DOHH2 (cell line): ENCODE data around the gene DNAH2.

ENCODE experiments used
- H3F3A ChIP-seq: fragments of 200-600 bp; sonication (generic), shearing (Covaris generic); 2 replicates; pipeline ENCODE4 v1.6.0; 2016; ENCODE audit warnings: antibody characterized with exemption, mild to moderate bottlenecking; ENCODE audit not compliant: control insufficient read depth, insufficient read depth
- H3K27ac ChIP-seq: fragments of 200-600 bp; sonication (generic); 2 replicates; pipeline ENCODE4 v1.5.1; 2014; ENCODE audit warnings: low read depth, mild to moderate bottlenecking, low read length, moderate library complexity
- H3K27me3 ChIP-seq: fragments of 200-600 bp; sonication (generic); 2 replicates; pipeline ENCODE4 v1.6.1; 2014; ENCODE audit warnings: mild to moderate bottlenecking, low read length, mixed read lengths; ENCODE audit not compliant: control insufficient read depth
- H3K36me3 ChIP-seq: fragments of 200-600 bp; sonication (generic); 2 replicates; pipeline ENCODE4 v1.6.1; 2014; ENCODE audit warnings: mild to moderate bottlenecking, low read length, moderate library complexity, mixed read lengths; ENCODE audit not compliant: control insufficient read depth
- H3K4me1 ChIP-seq: fragments of 200-600 bp; sonication (generic); 2 replicates; pipeline ENCODE4 v1.6.1; 2014; ENCODE audit warnings: mild to moderate bottlenecking, low read length, mixed read lengths; ENCODE audit not compliant: control insufficient read depth
- H3K4me2 ChIP-seq: fragments of 200-600 bp; sonication (generic); 2 replicates; pipeline ENCODE4 v1.6.0; 2014; ENCODE audit warnings: mild to moderate bottlenecking, low read length, moderate library complexity
- H3K4me3 ChIP-seq: fragments of 200-600 bp; sonication (generic); 2 replicates; pipeline ENCODE4 v1.5.1; 2014; ENCODE audit warnings: mild to moderate bottlenecking, low read length, mixed read lengths
- H3K79me2 ChIP-seq: fragments of 200-600 bp; sonication (generic); 2 replicates; pipeline ENCODE4 v1.6.1; 2014; ENCODE audit warnings: mild to moderate bottlenecking, low read length, mixed read lengths; ENCODE audit not compliant: control insufficient read depth
- H3K9me2 ChIP-seq: fragments of 200-600 bp; sonication (generic); replicated peaks from 2 replicates; pipeline ENCODE4 v1.6.1; 2014; ENCODE audit warnings: mild to moderate bottlenecking, low read length, mixed read lengths; ENCODE audit not compliant: control insufficient read depth
- H3K9me3 ChIP-seq: fragments of 200-600 bp; sonication (generic); 2 replicates; pipeline ENCODE4 v1.6.1; 2014; ENCODE audit warnings: antibody characterized with exemption, low read length, mixed read lengths; ENCODE audit not compliant: control insufficient read depth, insufficient read depth
- H4K20me1 ChIP-seq: fragments of 200-600 bp; sonication (generic); 2 replicates; pipeline ENCODE4 v1.6.0; 2014; ENCODE audit warnings: low read depth, mild to moderate bottlenecking, antibody characterized with exemption, low read length, moderate library complexity; ENCODE audit not compliant: control insufficient read depth, insufficient read depth
- CTCF ChIP-seq: fragments of 200-600 bp; sonication (generic); IDR thresholded peaks from one replicate; pipeline ENCODE4 v1.5.1; 2014; ENCODE audit warnings: antibody characterized with exemption, mild to moderate bottlenecking, low read depth, low read length; ENCODE audit not compliant: poor library complexity, severe bottlenecking
- EZH2phosphoT487 ChIP-seq: fragments of 200-600 bp; sonication (generic); IDR thresholded peaks from 2 replicates; pipeline ENCODE4 v1.6.1; 2017; ENCODE audit warnings: borderline replicate concordance, mild to moderate bottlenecking, antibody characterized with exemption, low read length, moderate library complexity, mixed read lengths

DNAH2 gene

DNA sequence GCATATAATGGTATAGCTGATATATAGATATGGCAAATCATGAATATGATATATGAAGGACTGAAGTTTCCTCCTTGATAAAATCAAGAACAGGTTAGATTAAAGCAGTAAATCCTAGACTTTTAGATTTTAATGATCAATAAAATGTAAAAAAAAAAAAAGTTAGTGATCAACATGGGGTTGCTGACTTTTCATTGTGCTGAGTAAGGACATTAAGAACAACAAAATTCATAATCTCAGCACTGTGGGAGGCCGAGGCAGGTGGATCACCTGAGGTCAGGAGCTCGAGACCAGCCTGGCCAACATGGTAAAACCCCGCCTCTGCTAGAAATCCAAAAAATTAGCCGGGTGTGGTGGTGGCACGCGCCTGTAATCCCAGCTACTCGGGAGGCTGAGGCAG lies 160.7 kb downstream of the DNAH2 start:
- H3K27ac ChIP-seq: no peak overlapping the region
- TF ChIP-seq EZH2phosphoT487 (no peak), CTCF (no peak)

DNA sequence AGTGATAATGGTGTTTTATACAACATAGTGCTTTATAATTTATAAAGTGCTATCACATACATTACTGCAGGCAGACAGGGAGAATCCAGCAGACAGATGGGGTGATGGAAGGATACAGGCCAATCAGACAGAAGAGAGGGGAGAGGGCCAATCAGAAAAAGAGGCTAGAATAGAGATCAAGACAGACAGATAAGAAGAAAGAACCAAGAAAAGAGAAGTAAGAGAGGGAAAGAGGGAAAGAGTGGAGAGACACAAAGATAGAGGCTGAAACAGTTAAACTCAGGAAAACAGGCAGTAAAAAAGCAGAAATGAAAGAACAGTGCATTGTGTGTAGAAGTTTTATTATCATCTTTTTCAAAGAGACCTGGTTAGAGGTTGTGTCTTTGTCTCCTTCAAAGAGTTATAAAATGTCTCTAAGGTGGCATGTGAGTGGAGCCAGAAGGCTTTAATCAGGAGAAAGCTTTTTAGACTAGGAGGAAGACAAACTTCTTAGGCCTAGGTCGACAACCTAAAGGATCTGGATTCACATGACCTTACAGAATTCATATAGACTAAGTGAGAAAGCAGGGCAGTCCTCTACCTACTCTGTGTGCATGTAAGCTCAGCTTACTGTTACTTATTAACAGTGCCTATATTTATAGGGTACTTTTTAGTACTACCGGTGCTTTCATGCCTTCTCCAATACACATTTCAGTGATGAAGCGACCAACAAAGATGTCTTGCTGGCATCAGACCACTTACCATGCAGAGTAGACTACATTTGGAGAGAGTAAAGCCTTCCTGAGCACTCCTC lies 162.7 kb downstream of the DNAH2 start:
- H3K36me3 ChIP-seq: peaks cover 69% of the 10 kb centered on the region
- peak overlapping the region; percentile 96 for H3K4me2 ChIP-seq
- peak overlapping the region; percentile 87 for H3K27ac ChIP-seq
- peak overlapping the region; percentile 75 for H3K4me3 ChIP-seq
- H3K4me1 ChIP-seq: peaks cover 58% of the 10 kb centered on the region
- H3K9me2 ChIP-seq: no peaks in the 10 kb centered on the region
- peaks cover 40% of the 10 kb centered on the region for H3F3A ChIP-seq
- TF ChIP-seq CTCF (no peak), EZH2phosphoT487 (no peak)
- peaks cover 40% of the 10 kb centered on the region for H3K79me2 ChIP-seq
- no peaks in the 10 kb centered on the region for H3K9me3 ChIP-seq
- no peaks in the 10 kb centered on the region for H4K20me1 ChIP-seq
- no peaks in the 10 kb centered on the region for H3K27me3 ChIP-seq

More for the DNA sequence above, 160.7 kb downstream of the DNAH2 start:
- H3F3A ChIP-seq: peaks cover 32% of the 10 kb centered on the region
- H3K9me2 ChIP-seq: no peaks in the 10 kb centered on the region
- peaks cover 30% of the 10 kb centered on the region for H3K79me2 ChIP-seq
- no peaks in the 10 kb centered on the region for H4K20me1 ChIP-seq
- H3K9me3 ChIP-seq: no peaks in the 10 kb centered on the region
- peaks cover 82% of the 10 kb centered on the region for H3K36me3 ChIP-seq
- no peak overlapping the region for H3K4me2 ChIP-seq
- peaks cover 49% of the 10 kb centered on the region for H3K4me1 ChIP-seq
- no peak overlapping the region for H3K4me3 ChIP-seq
- H3K27me3 ChIP-seq: no peaks in the 10 kb centered on the region

DNA sequence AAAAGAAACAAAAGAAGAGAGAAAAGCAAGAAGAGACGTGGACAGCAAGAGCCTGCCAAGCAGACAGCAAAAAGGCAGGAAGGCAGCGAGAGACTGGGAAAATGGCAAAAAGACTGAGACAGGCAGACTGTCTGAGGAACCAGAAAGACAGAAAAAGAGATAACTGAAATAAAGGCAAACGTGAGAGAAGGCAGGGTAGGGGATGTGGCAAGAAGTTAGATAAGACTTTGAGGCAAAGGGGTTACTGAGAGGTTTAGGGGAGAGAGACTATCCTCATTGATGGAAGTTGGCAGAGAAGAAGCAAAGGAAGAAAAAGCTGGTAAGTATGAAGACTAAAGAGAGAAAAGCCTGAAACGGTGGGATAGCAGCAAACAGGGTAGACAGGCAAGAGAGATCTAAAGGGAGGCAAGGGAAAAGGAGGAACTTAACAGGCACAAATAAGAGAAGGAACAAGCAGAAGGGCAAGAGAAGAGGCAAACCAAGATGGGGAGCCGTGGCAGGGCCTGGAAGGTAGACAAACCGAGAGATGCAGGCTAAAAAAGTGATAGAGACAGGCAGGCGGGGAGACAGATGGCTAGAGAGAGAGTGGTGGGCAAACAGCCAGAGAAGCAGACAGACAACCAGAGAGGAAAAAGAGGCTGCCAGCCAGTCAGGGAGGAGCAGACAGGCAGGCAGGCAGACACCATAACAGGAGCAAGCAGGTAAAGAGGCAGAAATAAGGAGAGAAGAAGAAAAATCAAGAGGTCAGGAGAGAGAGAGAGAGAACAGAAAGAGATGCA lies 163.9 kb downstream of the DNAH2 start:
- H3F3A ChIP-seq: peaks cover 43% of the 10 kb centered on the region
- H3K27me3 ChIP-seq: no peaks in the 10 kb centered on the region
- peaks cover 52% of the 10 kb centered on the region for H3K79me2 ChIP-seq
- H3K4me2 ChIP-seq: peak overlapping the region; percentile 96
- no peaks in the 10 kb centered on the region for H3K9me2 ChIP-seq
- H3K27ac ChIP-seq: peak overlapping the region; percentile 87
- H4K20me1 ChIP-seq: no peaks in the 10 kb centered on the region
- no peaks in the 10 kb centered on the region for H3K9me3 ChIP-seq
- peaks cover 68% of the 10 kb centered on the region for H3K36me3 ChIP-seq
- peaks cover 56% of the 10 kb centered on the region for H3K4me1 ChIP-seq
- peak overlapping the region; percentile 75 for H3K4me3 ChIP-seq
- TF ChIP-seq EZH2phosphoT487 (no peak), CTCF (no peak)
